Nephron (organoid): ENCODE results near the gene IFI30.

ENCODE experiments used
- H3K27ac Mint-ChIP-seq, 3 experiments: 2 replicates each; pipeline ENCODE4 v1.8.0; 2020; ENCODE audit warnings: mixed read lengths in 3 of 3, mild to moderate bottlenecking in 2 of 3, moderate library complexity in 1 of 3
- H3K27me3 Mint-ChIP-seq: 2 replicates; pipeline ENCODE4 v1.8.0; 2021; ENCODE audit warnings: low read depth, mild to moderate bottlenecking, moderate library complexity, mixed read lengths
- H3K36me3 Mint-ChIP-seq: 2 replicates; pipeline ENCODE4 v1.8.0; 2020; ENCODE audit warnings: low read depth, mixed read lengths
- H3K4me1 Mint-ChIP-seq: 2 replicates; pipeline ENCODE4 v1.8.0; 2020; ENCODE audit warnings: mixed read lengths
- H3K4me3 Mint-ChIP-seq, 3 experiments: 2 replicates each; pipeline ENCODE4 v1.8.0; 2020; ENCODE audit warnings: mild to moderate bottlenecking in 3 of 3, mixed read lengths in 3 of 3, moderate library complexity in 2 of 3
- H3K9me3 Mint-ChIP-seq: 2 replicates; pipeline ENCODE4 v1.8.0; 2020; ENCODE audit warnings: mixed read lengths
- CTCF ChIP-seq, 3 experiments: fragments of 200-600 bp; sonication (generic); IDR thresholded peaks; one replicate each; pipeline ENCODE4 v1.5.0; 2021; ENCODE audit warnings: antibody characterized with exemption in 3 of 3; ENCODE audit not compliant: unreplicated experiment in 3 of 3

Gene IFI30

GRCh38 chr19:18176367-18177310 lies 3.0 kb downstream of the IFI30 start:
- TF ChIP-seq CTCF (IDR thresholded peaks at IDR 0.05; ENCODE audit: unreplicated experiment in 3 of 3): no peak
- H3K27ac Mint-ChIP-seq: no peak overlapping the region
- H3K36me3 Mint-ChIP-seq: peaks cover 4% of the 10 kb centered on the region
- H3K9me3 Mint-ChIP-seq: no peaks in the 10 kb centered on the region
- peaks cover 58% of the 10 kb centered on the region for H3K27me3 Mint-ChIP-seq
- H3K4me3 Mint-ChIP-seq: no peak overlapping the region
- no peaks in the 10 kb centered on the region for H3K4me1 Mint-ChIP-seq

GRCh38 chr19:18179957-18180356 lies 6.3 kb downstream of the IFI30 start:
- Mint-ChIP-seq H3K27ac (no peak overlapping the region), H3K36me3 (no peaks in the 10 kb centered on the region), H3K4me1 (no peaks in the 10 kb centered on the region), H3K9me3 (no peaks in the 10 kb centered on the region), H3K4me3 (no peak overlapping the region), H3K27me3 (peaks cover 33% of the 10 kb centered on the region)
- TF ChIP-seq CTCF (IDR thresholded peaks at IDR 0.05; ENCODE audit: unreplicated experiment in 3 of 3): no peak

- Mint-ChIP-seq H3K27me3 (peaks cover 5% of the 10 kb centered on the region), H3K4me1 (no peaks in the 10 kb centered on the region), H3K27ac (no peak overlapping the region), H3K9me3 (no peaks in the 10 kb centered on the region), H3K36me3 (no peaks in the 10 kb centered on the region), H3K4me3 (no peak overlapping the region)
- TF ChIP-seq CTCF (IDR thresholded peaks at IDR 0.05; ENCODE audit: unreplicated experiment in 3 of 3): no peak
Measured at GRCh38 chr19:18183529-18183928, 9.9 kb downstream of the IFI30 start.

GRCh38 chr19:18185538-18185937 lies 11.9 kb downstream of the IFI30 start:
- H3K27me3 Mint-ChIP-seq: no peaks in the 10 kb centered on the region
- H3K4me3 Mint-ChIP-seq: no peak overlapping the region
- H3K36me3 Mint-ChIP-seq: no peaks in the 10 kb centered on the region
- no peaks in the 10 kb centered on the region for H3K9me3 Mint-ChIP-seq
- no peaks in the 10 kb centered on the region for H3K4me1 Mint-ChIP-seq
- TF ChIP-seq CTCF (IDR thresholded peaks at IDR 0.05; ENCODE audit: unreplicated experiment in 3 of 3): no peak
- no peak overlapping the region for H3K27ac Mint-ChIP-seq

- H3K27ac Mint-ChIP-seq: no peak overlapping the region
- H3K4me1 Mint-ChIP-seq: peaks cover 14% of the 10 kb centered on the region
- H3K27me3 Mint-ChIP-seq: no peaks in the 10 kb centered on the region
- no peak overlapping the region for H3K4me3 Mint-ChIP-seq
- no peak for TF ChIP-seq CTCF (IDR thresholded peaks at IDR 0.05; ENCODE audit: unreplicated experiment in 3 of 3)
- H3K36me3 Mint-ChIP-seq: no peaks in the 10 kb centered on the region
- no peaks in the 10 kb centered on the region for H3K9me3 Mint-ChIP-seq
Measured at GRCh38 chr19:18190278-18190677, 16.7 kb downstream of the IFI30 start.

- H3K9me3 Mint-ChIP-seq: no peaks in the 10 kb centered on the region
- no peaks in the 10 kb centered on the region for H3K27me3 Mint-ChIP-seq
- TF ChIP-seq CTCF (IDR thresholded peaks at IDR 0.05; ENCODE audit: unreplicated experiment in 3 of 3): no peak
- peak overlapping the region; percentile 86 to 89 (median 86) for H3K4me3 Mint-ChIP-seq
- peaks cover 14% of the 10 kb centered on the region for H3K4me1 Mint-ChIP-seq
- H3K36me3 Mint-ChIP-seq: no peaks in the 10 kb centered on the region
- peak overlapping the region; percentile 95 to 97 (median 95) for H3K27ac Mint-ChIP-seq
Measured at GRCh38 chr19:18191640-18192062, 18.0 kb downstream of the IFI30 start.
